Skin of body (tissue), 2 donors: Measurements from ENCODE around the gene EREG. TPM values are rescaled to one million over a fixed set of nuclear protein-coding genes. Genes with fewer than 3 reads are reported as not detected.
"Not testable (repeated sequence)": the region's sequence is repeated elsewhere in the genome, so short reads cannot be mapped to it uniquely, and the experiment has no call there.

Source experiments
- DNase-seq: peaks from one replicate; lab custom pipeline; 2025; lab: John Stamatoyannopoulos, UW
- total RNA-seq: library from RNA; depleted of rRNA; stranded (reverse); fragments of >200 nt; gene quantifications from one replicate; pipeline ENCODE4 v1.2.3, GENCODE V29; 2014

EREG gene
- total RNA-seq, 1 donor from 2014 or later = 23.4 TPM

DNA sequence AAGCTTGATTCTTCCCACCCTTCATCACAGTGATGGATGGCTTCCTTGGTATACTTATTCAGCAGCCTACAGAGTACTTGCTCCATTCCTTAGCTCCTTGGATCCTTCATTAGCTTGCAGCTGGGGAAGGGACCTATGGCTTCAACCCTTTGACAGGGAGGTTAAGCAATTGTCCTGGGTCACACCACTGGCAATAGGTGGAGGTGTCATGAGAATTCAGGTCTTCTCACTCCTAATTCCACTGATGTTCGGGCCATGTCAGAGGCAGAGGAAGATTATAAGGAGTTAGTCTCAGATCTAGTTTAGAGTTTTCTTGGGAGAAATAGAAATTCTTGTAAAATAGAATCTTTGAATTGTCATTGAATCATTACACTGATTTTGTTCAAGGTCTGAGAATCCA is 24.5 kb downstream of the EREG start:
- no peak for DNase-seq

- no peak for DNase-seq
These were observed 25.7 kb downstream of the EREG start for GRCh38 chr4:74390677-74391076.

DNA sequence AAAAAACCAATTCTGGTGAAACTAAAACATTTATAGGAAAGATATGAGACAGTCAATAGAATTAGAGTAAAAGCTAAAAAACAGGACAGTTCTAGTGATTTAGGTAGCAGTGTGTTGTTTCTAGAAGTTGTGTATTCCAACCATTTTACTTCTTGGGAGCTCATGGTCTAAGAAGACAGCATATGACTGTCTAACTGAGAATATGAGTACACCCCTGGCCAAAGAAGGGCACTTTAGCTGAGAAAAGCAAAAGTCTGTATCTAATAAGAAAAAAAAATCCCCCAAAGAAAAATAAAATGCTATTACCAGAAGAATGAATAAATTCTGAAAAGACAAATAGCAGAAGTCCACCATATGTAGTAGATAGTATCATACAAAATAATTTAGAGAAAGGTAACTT is 26.4 kb downstream of the EREG start:
- DNase-seq = no peak

DNA sequence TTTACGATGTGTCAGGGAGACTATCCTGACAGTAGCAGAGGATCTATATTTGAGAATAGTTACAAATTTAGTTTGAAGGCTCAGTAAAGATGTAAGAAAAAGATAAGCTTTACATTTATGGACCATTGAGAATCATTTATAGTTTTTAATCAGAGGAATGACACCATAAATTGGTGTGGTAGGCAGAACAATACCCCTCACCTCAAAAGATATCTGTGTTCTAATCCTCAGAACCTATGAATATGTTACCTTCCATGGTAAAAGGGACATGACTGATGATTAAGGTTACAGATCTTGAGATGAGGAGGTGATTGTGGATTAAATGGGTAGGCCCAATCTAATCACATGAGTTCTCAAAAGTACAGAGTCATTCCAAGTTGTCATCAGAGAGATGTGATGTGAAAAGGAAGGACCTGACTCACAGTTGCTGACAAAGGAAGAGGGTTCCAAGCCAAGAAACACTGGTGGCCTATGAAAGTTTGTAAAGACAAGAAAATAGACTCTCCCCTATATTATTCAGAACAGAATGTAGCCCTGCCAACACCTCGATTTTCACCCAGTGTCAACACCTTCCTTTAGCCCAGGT is 27.0 kb downstream of the EREG start:
- DNase-seq = no peak

DNA sequence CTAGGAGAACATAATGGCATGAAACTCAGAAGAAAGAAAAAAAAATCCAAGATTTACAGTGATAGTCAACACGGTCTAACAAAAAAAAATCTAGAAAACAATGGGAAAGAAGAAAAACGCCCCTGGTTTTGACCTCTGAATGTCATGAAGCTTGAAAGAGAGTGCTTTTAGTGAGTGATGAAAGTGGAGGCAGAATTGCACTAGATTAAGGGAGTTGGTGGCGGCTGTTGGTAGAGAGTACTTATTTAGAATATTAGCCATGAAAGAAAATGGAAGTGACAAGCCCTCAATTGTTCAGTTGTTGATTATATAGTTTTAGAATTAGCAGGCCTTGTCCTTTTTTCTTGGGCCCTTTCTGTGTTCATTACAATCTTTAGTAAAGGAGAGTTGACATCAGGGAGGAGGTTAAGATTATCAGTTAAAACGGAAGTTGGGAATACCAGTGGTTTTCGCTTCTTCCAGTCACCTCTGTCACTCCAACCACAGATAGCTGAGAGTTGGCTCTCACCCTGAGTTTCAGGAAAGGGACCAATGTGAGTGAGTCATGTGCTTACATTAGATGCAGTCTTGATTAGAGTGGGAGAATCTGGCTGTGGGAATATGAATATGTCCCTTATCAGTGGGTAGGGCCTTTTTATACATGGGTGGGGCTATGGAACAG is 29.7 kb downstream of the EREG start:
- no peak for DNase-seq

DNA sequence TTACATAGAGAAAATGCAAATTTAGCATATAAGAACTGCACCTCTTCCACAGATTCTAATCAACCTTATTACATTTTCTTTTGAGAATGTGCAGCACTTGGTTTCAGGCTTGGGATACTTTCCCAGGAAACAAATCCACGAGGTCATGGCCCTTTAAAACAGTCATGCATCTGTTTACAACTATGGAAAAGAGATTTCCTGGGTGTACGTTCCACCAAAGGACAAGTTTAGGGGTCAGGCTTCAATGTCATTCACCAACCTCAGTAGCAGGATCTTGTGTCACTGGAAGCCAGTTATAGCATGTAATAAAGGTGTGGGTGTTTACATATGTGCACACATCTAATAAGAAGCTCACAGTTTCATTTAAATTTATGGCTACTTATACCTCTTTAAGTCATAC is 30.7 kb downstream of the EREG start:
- no peak for DNase-seq

GRCh38 chr4:74397748-74398426 is 32.9 kb downstream of the EREG start:
- DNase-seq = no peak

DNA sequence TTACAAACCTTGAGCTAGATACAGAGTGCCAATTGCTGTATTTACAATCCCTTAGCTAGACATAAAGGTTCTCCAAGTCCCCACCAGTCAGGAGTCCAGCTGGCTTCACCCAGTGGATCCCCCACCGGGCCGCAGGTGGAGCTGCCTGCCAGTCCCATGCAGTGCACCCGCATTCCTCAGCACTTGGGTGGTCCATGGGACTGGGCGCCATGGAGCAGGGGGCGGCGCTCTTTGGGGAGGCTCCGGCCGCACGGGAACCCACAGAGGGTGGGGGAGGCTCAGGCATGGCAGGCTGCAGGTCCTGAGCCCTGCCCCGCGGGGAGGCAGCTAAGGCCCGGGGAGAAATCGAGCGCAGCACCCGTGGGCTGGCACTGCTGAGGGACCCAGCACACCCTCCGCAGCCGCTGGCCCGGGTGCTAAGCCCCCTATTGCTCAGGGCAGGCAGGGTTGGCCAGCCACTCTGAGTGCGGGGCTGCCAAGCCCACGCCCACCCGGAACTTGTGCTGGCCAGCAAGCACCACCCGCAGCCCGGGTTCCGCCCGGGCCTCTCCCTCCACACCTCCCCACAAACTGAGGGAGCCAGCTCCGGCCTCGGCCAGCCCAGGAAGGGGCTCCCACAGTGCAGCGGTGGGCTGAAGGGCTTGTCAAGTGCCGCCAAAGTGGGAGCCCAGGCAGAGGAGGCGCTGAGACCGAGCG is 34.1 kb downstream of the EREG start:
- not testable (repeated sequence) for DNase-seq

DNA sequence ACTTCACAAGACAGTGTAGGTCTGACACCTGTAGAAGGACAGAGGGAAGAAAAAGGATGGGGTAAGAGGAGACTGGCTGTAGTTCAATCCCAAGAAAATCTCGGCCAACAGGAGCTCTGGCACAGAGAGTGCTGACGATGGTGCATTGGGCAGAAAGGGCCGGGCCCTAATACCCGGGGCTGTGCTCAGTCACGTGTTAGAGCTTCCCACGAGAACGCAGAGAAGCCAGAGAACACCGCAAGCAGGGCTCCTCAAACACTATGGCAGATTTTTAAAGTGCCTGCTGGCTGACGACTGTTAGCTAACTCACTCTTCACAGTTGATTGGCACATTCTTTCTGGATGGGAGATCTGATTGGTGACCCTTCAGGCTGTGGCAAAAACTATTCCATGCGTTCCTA is 35.5 kb downstream of the EREG start:
- DNase-seq = no peak

- no peak for DNase-seq
These were observed 37.9 kb downstream of the EREG start for GRCh38 chr4:74402692-74403456.

GRCh38 chr4:74407891-74408290 is 42.9 kb downstream of the EREG start:
- no peak for DNase-seq

DNA sequence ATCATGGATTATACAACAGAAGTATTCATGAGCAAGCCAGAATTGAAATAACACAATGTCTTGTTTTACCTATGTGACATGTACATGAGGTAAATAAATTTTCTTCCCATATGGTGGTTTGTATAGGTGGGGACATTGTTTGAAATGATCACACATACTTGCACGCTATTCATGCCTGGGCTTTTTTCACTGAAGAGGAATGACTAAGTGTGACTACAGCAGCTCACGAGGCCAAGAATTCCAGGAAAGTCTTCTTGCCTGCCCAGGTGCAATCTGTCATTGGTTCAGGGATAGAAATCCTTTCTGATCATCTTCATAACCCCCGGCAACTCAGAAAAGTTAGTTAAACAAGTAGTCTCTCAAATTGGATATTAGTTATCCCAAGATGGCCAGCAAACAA is 43.7 kb downstream of the EREG start:
- no peak for DNase-seq

DNA sequence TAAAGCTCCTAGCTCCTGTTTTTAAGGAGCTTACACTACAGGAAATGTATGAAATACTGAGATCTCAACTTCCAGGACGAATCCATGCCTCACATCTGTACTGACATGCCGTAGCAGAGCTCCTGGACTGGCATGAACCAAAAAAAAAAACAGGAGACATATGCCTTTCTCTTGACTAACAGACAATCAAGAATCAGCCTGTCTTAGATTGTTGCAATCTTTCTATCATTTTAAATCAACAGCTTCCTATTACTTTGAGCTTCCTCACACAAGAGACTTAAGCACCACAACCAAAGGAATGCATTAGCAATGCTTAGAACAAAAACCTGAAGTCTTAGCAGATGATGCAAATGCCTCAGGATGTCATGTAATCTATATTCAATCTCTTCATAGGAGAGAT is 45.3 kb downstream of the EREG start:
- peak; percentile 13 for DNase-seq

DNA sequence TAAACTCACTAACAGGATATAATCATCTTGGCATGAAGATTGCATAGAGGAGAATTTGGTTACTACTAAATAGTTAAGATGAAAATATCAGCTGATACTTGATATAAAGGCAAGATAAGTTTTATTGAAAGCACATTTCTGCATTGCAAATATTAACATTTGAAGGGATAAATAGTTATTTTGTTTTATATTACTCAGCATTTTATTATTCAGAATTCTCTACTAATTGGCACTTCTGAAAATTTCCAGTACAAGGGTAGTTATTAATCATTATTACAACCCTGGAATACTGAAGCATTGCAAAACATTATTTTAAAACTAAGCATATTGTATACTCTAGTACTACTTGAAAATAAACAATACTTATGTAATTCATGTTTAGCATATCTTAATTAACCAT is 47.3 kb downstream of the EREG start:
- no peak for DNase-seq

DNA sequence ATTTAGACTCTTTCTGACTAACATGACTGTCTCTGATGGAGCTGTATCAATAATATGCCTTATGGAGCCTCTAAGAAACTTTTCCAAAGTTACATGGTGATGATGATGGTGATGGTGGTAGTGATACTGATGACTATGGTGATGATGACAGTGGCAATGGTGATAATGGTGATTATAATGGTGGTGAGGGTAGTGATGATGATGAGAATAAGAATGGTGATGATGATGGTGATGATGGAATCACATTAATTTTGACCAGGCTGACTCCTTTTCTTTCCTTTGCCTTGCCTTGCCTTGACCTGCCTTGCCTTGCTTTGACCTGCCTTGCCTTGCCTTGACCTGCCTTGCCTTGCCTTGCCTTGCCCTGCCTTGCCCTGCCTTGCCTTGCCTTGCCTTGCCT is 48.3 kb downstream of the EREG start:
- no peak for DNase-seq

GRCh38 chr4:74414149-74414809 is 49.3 kb downstream of the EREG start:
- no peak for DNase-seq

DNA sequence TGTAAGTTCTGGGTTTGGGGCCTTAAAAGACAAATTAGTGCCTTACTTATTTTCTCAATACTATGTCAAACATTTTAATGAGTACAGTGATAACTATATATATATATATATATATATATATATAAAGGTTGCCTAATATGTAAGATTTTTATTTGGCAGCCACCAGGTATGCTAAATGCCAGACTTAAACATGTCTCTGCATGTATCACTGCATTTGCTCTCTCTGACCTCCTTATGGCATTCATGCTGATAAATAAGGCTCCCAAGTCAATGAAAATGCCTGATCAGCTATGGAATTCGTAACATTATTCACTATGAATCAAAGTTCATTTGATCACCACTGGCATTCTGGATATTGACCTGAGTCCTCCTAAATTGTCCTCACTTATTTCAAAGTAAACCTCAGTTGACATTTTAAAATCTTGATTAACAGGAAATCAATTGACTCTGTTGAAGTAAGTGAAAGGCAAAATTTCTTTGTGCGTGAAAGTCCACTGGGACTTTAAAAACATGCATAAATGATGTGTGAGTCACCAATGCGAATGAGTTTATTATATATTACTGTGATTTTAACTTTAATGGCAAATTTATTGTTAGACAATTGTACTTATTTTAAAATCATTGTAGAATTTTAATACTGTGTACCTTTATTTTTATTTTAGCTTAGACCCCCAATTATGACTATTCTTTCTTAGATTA is 50.8 kb downstream of the EREG start:
- no peak for DNase-seq

GRCh38 chr4:74418063-74418670 is 53.2 kb downstream of the EREG start:
- DNase-seq = no peak

DNA sequence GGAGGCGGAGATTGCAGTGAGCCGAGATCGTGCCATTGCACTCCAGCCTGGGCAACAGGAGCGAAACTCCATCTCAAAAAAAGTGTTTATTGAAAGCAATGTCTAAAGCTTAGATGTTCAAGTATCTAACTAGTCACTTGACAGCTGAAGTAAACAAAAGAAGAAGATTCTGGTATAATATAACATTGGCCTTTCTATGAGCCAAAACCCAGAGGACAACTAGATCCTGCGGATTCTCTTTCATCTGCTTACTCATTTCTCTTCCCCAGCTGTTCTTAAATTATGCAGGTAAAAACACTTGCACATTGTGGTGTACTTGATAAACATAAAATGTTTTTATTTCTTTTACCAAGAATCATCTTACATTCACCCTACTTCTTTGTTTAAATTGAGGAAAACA is 55.9 kb downstream of the EREG start:
- DNase-seq = no peak

GRCh38 chr4:74423104-74423503 is 58.2 kb downstream of the EREG start:
- no peak for DNase-seq
